SK-N-SH treated with all-trans-retinoic acid at 6 μM for 48 hours (cell line): ENCODE results near the gene NCAM2.

Experiments
- GLIS3 ChIP-seq: fragments of 250-450 bp; sonication (Bioruptor Pico); IDR thresholded peaks from 2 replicates; pipeline ENCODE4 v1.5.0; 2020; ENCODE audit warnings: mild to moderate bottlenecking, moderate library complexity
- ZFP3 ChIP-seq: fragments of 250-450 bp; sonication (Bioruptor Pico); IDR thresholded peaks from 2 replicates; pipeline ENCODE4 v1.5.0; 2020; ENCODE audit warnings: mild to moderate bottlenecking, moderate library complexity

DNA sequence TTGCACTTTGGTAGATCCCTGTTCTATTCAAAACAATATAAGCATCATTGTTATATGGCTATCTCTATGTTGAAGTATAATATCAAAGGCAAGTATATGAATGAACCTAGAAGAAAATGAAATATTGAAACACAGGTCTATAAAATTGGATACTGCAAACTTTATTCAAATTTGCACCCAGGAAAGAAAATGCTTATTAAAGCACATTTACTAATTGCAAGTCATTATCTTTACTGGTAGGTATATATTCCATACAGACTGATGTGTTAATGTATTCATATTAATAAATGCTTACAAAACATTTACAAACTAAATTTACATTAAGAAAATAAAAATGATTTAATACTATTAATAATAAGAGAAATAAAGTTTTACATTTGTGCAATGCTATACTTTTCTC lies 469.8 kb downstream of the NCAM2 start:
- TF ChIP-seq GLIS3 (CRISPR knock-in tag) (no peak), ZFP3 (CRISPR knock-in tag) (no peak)
